Measurements from ENCODE around the gene ZFHX2. TPM values are rescaled to one million over a fixed set of nuclear protein-coding genes. Genes with fewer than 3 reads are reported as not detected.
"Not testable (repeated sequence)": the region's sequence is repeated elsewhere in the genome, so short reads cannot be mapped to it uniquely, and the experiment has no call there.

The ZFHX2 gene
- polyA plus RNA-seq, 1 of the 3 experiments (the other 2 are of a cell fraction) = 0.77 TPM

GRCh38 chr14:23583761-23584526 lies 32.4 kb upstream of the ZFHX2 start:
- CTCF ChIA-PET, POLR2A ChIA-PET: not testable (repeated sequence)

GRCh38 chr14:23582906-23583760 lies 31.6 kb upstream of the ZFHX2 start:
- Histone ChIP-seq H3K9me2 (no peaks in the 10 kb centered on the region), H3K9me3 (no peaks in the 10 kb centered on the region), H3K4me3 (ENCODE audit: low read depth in 2 of 2, low read length in 1 of 2) (no peak overlapping the region), H3K36me3 (replicated peaks in 1 of 2; ENCODE audit: control insufficient read depth in 1 of 2, insufficient read depth in 2 of 2, low read length in 1 of 2) (no peaks in the 10 kb centered on the region), H3K27me3 (ENCODE audit: insufficient read depth) (no peaks in the 10 kb centered on the region), H3K79me2 (ENCODE audit: insufficient read depth) (no peaks in the 10 kb centered on the region), H3K27ac (ENCODE audit: low read depth in 2 of 2, low read length in 1 of 2) (no peak overlapping the region; a peak in 1 of 4 replicates), H4K20me1 (ENCODE audit: insufficient read depth) (no peaks in the 10 kb centered on the region), H3K4me2 (no peak overlapping the region), H3F3A (replicated peaks; ENCODE audit: insufficient read depth) (no peaks in the 10 kb centered on the region), H2AFZ (ENCODE audit: low read depth) (no peak overlapping the region), H3K4me1 (ENCODE audit: control insufficient read depth in 1 of 2, insufficient read depth in 2 of 2, low read depth in 1 of 2, low read length in 1 of 2) (peaks cover 0 to 14% of the 10 kb centered on the region in 2 experiments; a peak in 1 of 4 replicates), H3K9ac (no peak overlapping the region)
- WGBS (ENCODE audit: low lambda C conversion rate) = 75% methylated on average over 3 of the region's 3 CpGs
- no peak for DNase-seq
- POLR2A ChIA-PET = no interaction called here
- CTCF ChIA-PET = interaction anchor here (0.8 to 1.3 kb wide), 3 partner anchors 23 to 327 kb away, joined by 3 to 4 read pairs (median 3); no protein-coding TSS in a partner anchor
- TF ChIP-seq CTCF (IDR thresholded peaks at IDR 0.05) = no peak
- TF ChIP-seq CHD2 (IDR thresholded peaks at IDR 0.05; ENCODE audit: low read length, partially characterized antibody) = no peak
- no peak for TF ChIP-seq REST (IDR thresholded peaks at IDR 0.05; ENCODE audit: low read depth, low read length)
- no peak for TF ChIP-seq RFX5 (IDR thresholded peaks at IDR 0.05; ENCODE audit: low read length)

More at GRCh38 chr14:23583761-23584526, 32.4 kb upstream of the ZFHX2 start:
- not testable (repeated sequence) for H3K27me3 ChIP-seq (ENCODE audit: insufficient read depth); DNase-seq; H4K20me1 ChIP-seq (ENCODE audit: insufficient read depth); H3K27ac ChIP-seq (ENCODE audit: low read depth in 2 of 2, low read length in 1 of 2); H3K36me3 ChIP-seq (replicated peaks in 1 of 2; ENCODE audit: control insufficient read depth in 1 of 2, insufficient read depth in 2 of 2, low read length in 1 of 2); H3K79me2 ChIP-seq (ENCODE audit: insufficient read depth); H2AFZ ChIP-seq (ENCODE audit: low read depth); H3K9me2 ChIP-seq; H3K9me3 ChIP-seq; H3F3A ChIP-seq (replicated peaks; ENCODE audit: insufficient read depth); H3K9ac ChIP-seq; H3K4me2 ChIP-seq; H3K4me3 ChIP-seq (ENCODE audit: low read depth in 2 of 2, low read length in 1 of 2)
- 79% methylated on average over 25 of the region's 25 CpGs for WGBS (ENCODE audit: low lambda C conversion rate)
- peaks cover 0 to 12% of the 10 kb centered on the region in 2 experiments; a peak in 1 of 4 replicates for H3K4me1 ChIP-seq (ENCODE audit: control insufficient read depth in 1 of 2, insufficient read depth in 2 of 2, low read depth in 1 of 2, low read length in 1 of 2)

Data from SK-N-SH (cell line).